CD14-positive monocyte (primary cell): ENCODE results near the gene RASSF4. TPM values are rescaled to one million over a fixed set of nuclear protein-coding genes. Genes with fewer than 3 reads are reported as not detected.
A peak's percentile ranks its signal among the peaks of the same experiment; 100 is the strongest.

Experiments used
- DNase-seq, 3 donors: peaks; one replicate each; pipeline ENCODE4 v3.0.0-alpha.2; 2011 to 2022
- H2AFZ ChIP-seq: 2 replicates; pipeline ENCODE4 v1.6.0; 2012; ENCODE audit warnings: mild to moderate bottlenecking, low read depth, low read length, inconsistent platforms; ENCODE audit not compliant: insufficient read depth, poor library complexity, severe bottlenecking
- H3K27ac ChIP-seq, 2 donors: 1 replicate in 1 of 2; 2 replicates in 1 of 2; pipeline ENCODE4 v1.5.1; 2012 to 2013; ENCODE audit warnings: low read length in 2 of 2, control low read depth in 1 of 2, inconsistent platforms in 1 of 2, low read depth in 1 of 2, mild to moderate bottlenecking in 1 of 2
- H3K27me3 ChIP-seq, 2 donors: one replicate each; pipeline versions ENCODE4 v1.6.0 to v1.6.1; 2011 to 2013; ENCODE audit warnings: low read length in 2 of 2; ENCODE audit not compliant: control insufficient read depth in 2 of 2, insufficient read depth in 2 of 2
- H3K36me3 ChIP-seq, 2 donors: replicated peaks in 1 of 2; 1 replicate in 1 of 2; 2 replicates in 1 of 2; pipeline versions ENCODE4 v1.5.1 to v1.6.1; 2012 to 2013; ENCODE audit warnings: low read length in 2 of 2, control low read depth in 1 of 2, inconsistent platforms in 1 of 2, mild to moderate bottlenecking in 1 of 2; ENCODE audit not compliant: insufficient read depth in 2 of 2, control insufficient read depth in 1 of 2
- H3K4me1 ChIP-seq, 2 donors: 1 replicate in 1 of 2; 2 replicates in 1 of 2; pipeline versions ENCODE4 v1.5.1 to v1.6.1; 2012 to 2013; ENCODE audit warnings: low read length in 2 of 2, control low read depth in 1 of 2, inconsistent platforms in 1 of 2, mild to moderate bottlenecking in 1 of 2, moderate library complexity in 1 of 2; ENCODE audit not compliant: insufficient read depth in 2 of 2, control insufficient read depth in 1 of 2
- H3K4me2 ChIP-seq: replicated peaks from 2 replicates; pipeline ENCODE3; 2012; ENCODE audit warnings: low read length, moderate library complexity, mild to moderate bottlenecking; ENCODE audit not compliant: poor library complexity, severe bottlenecking; ENCODE audit errors: extremely low read depth
- H3K4me3 ChIP-seq, 3 experiments: fragments of 200-600 bp in 1 of 3; sonication (generic) in 1 of 3; replicated peaks in 1 of 3; 1 replicate in 2 of 3; 2 replicates in 1 of 3; pipeline ENCODE4 v1.5.1; 2011 to 2013; ENCODE audit warnings: low read length in 3 of 3, mild to moderate bottlenecking in 3 of 3, control low read depth in 2 of 3, low read depth in 2 of 3, inconsistent platforms in 1 of 3, moderate library complexity in 1 of 3
- H3K79me2 ChIP-seq: 2 replicates; pipeline ENCODE4 v1.6.0; 2012; ENCODE audit warnings: mild to moderate bottlenecking, control low read depth, inconsistent platforms, low read length, moderate library complexity; ENCODE audit not compliant: insufficient read depth
- H3K9ac ChIP-seq: 2 replicates; pipeline ENCODE4 v1.6.0; 2017; ENCODE audit warnings: low read length, mild to moderate bottlenecking; ENCODE audit not compliant: insufficient read depth, poor library complexity, severe bottlenecking
- H3K9me3 ChIP-seq, 2 donors: replicated peaks in 1 of 2; 1 replicate in 1 of 2; 2 replicates in 1 of 2; pipeline versions ENCODE4 v1.5.1 to v1.6.1; 2012 to 2013; ENCODE audit warnings: low read length in 2 of 2, control low read depth in 1 of 2; ENCODE audit not compliant: control insufficient read depth in 1 of 2, insufficient read depth in 1 of 2
- H4K20me1 ChIP-seq: 2 replicates; pipeline ENCODE4 v1.6.0; 2012; ENCODE audit warnings: mild to moderate bottlenecking, low read length, control low read depth, moderate library complexity; ENCODE audit not compliant: insufficient read depth
- H3K27ac Mint-ChIP-seq, 7 donors: one replicate each; pipeline ENCODE4 v1.8.0; 2020; ENCODE audit warnings: mild to moderate bottlenecking in 7 of 7, mixed read lengths in 7 of 7, moderate library complexity in 6 of 7, inconsistent platforms in 2 of 7
- H3K27me3 Mint-ChIP-seq, 3 donors: one replicate each; pipeline ENCODE4 v1.8.0; 2021 to 2022; ENCODE audit warnings: low read depth in 3 of 3, mild to moderate bottlenecking in 3 of 3, mixed read lengths in 3 of 3, moderate library complexity in 3 of 3, inconsistent platforms in 1 of 3
- H3K36me3 Mint-ChIP-seq, 2 donors: one replicate each; pipeline ENCODE4 v1.8.0; 2020; ENCODE audit warnings: mixed read lengths in 2 of 2, inconsistent platforms in 1 of 2, mild to moderate bottlenecking in 1 of 2
- H3K4me1 Mint-ChIP-seq: one replicate; pipeline ENCODE4 v1.8.0; 2020; ENCODE audit warnings: mild to moderate bottlenecking, mixed read lengths
- H3K4me3 Mint-ChIP-seq, 2 donors: one replicate each; pipeline ENCODE4 v1.8.0; 2020; ENCODE audit warnings: mild to moderate bottlenecking in 2 of 2, mixed read lengths in 2 of 2, moderate library complexity in 1 of 2
- H3K9me3 Mint-ChIP-seq, 7 donors: one replicate each; pipeline ENCODE4 v1.8.0; 2020 to 2022; ENCODE audit warnings: mixed read lengths in 7 of 7, mild to moderate bottlenecking in 6 of 7, moderate library complexity in 6 of 7, inconsistent platforms in 2 of 7
- CTCF ChIP-seq: fragments of 200-600 bp; IDR thresholded peaks from one replicate; pipeline ENCODE4 v1.8.0; 2022; ENCODE audit warnings: antibody characterized with exemption, mild to moderate bottlenecking
- WGBS: methylation state at CpG from one replicate; pipeline ENCODE4 v1.1.5; 2013; ENCODE audit warnings: missing lambda C conversion rate; ENCODE audit not compliant: insufficient coverage; 5-methylcytosine and 5-hydroxymethylcytosine counted together
- intact Hi-C, 2 donors: fragments of 100-400 bp; cut with micrococcal nuclease; formaldehyde crosslinking; loops; one replicate each; pipeline versions ENCODE4 v1.15.0 to v1.15.1; 2023
- polyA plus RNA-seq, 3 donors: library from polyadenylated mRNA; depleted of rRNA in 1 of 3; unstranded in 2 of 3; stranded (reverse) in 1 of 3; fragments of 300-500 nt in 2 of 3; fragments of >200 nt in 1 of 3; fragmentation: Illumina TruSeq in 2 of 3; gene quantifications; 1 replicate in 2 of 3; 2 replicates in 1 of 3; pipeline ENCODE4 v1.2.3, GENCODE V29; 2012 to 2021

RASSF4 gene
- polyA plus RNA-seq, 3 donors: 117 to 290 (median 120) TPM

GRCh38 chr10:44966816-44967509 lies 7.4 kb downstream of the RASSF4 start:
- Mint-ChIP-seq H3K9me3 (peaks cover 0 to 3% (median 0%) of the 10 kb centered on the region in 7 donors), H3K4me3 (peak overlapping the region in 1 of 2 donors; percentile 74), H3K4me1 (peaks cover 97% of the 10 kb centered on the region), H3K27me3 (no peaks in the 10 kb centered on the region), H3K27ac (peak overlapping the region; percentile 83 to 98 (median 95)), H3K36me3 (peaks cover 51 to 72% of the 10 kb centered on the region in 2 donors)
- H3K27me3 ChIP-seq: no peaks in the 10 kb centered on the region
- peaks cover 28 to 33% of the 10 kb centered on the region in 2 donors for H3K36me3 ChIP-seq
- DNase-seq: no peak
- H3K9me3 ChIP-seq: no peaks in the 10 kb centered on the region
- H3K4me3 ChIP-seq: peak overlapping the region in 1 of 3 experiments; percentile 96
- peak overlapping the region; percentile 99 for H3K4me2 ChIP-seq
- peaks cover 86% of the 10 kb centered on the region for H3K79me2 ChIP-seq
- WGBS: 80% methylated on average over 6 of the region's 8 CpGs
- intact Hi-C loops: loop anchor here in 1 of 2 donors (10.0 kb wide), 2 partner anchors 408 to 1058 kb away; partner anchors contain the start of gene ALOX5
- H3K4me1 ChIP-seq: peaks cover 98 to 100% of the 10 kb centered on the region in 2 donors
- peak; percentile 31 for TF ChIP-seq CTCF
- peak overlapping the region; percentile 44 for H3K9ac ChIP-seq
- H2AFZ ChIP-seq: no peak overlapping the region
- H3K27ac ChIP-seq: peak overlapping the region; percentile 73 to 81
- H4K20me1 ChIP-seq: peaks cover 45% of the 10 kb centered on the region

GRCh38 chr10:44967616-44968015 lies 8.0 kb downstream of the RASSF4 start:
- WGBS: no CpG with 5 or more reads among the region's 4 CpGs
- peaks cover 32 to 35% of the 10 kb centered on the region in 2 donors for H3K36me3 ChIP-seq
- Mint-ChIP-seq H3K27ac (peak overlapping the region; percentile 83 to 98 (median 94)), H3K36me3 (peaks cover 52 to 73% of the 10 kb centered on the region in 2 donors), H3K4me3 (peak overlapping the region; percentile 65 to 74), H3K4me1 (peaks cover 97% of the 10 kb centered on the region), H3K9me3 (peaks cover 0 to 3% (median 0%) of the 10 kb centered on the region in 7 donors), H3K27me3 (no peaks in the 10 kb centered on the region)
- peak in 2 of 3 donors; percentile 30 to 76 for DNase-seq
- no peaks in the 10 kb centered on the region for H3K27me3 ChIP-seq
- H3K79me2 ChIP-seq: peaks cover 86% of the 10 kb centered on the region
- peak overlapping the region; percentile 99 for H3K4me2 ChIP-seq
- intact Hi-C loops: loop anchor here in 1 of 2 donors (10.0 kb wide), 2 partner anchors 407 to 1057 kb away; partner anchors contain the start of gene ALOX5
- no peaks in the 10 kb centered on the region for H3K9me3 ChIP-seq
- H4K20me1 ChIP-seq: peaks cover 38% of the 10 kb centered on the region
- H3K27ac ChIP-seq: peak overlapping the region; percentile 73 to 81
- H3K4me3 ChIP-seq: peak overlapping the region in 1 of 3 experiments; percentile 96
- H3K4me1 ChIP-seq: peaks cover 98 to 100% of the 10 kb centered on the region in 2 donors
- H3K9ac ChIP-seq: peak overlapping the region; percentile 44
- H2AFZ ChIP-seq: no peak overlapping the region
- no peak for TF ChIP-seq CTCF
